ENCODE data around the gene SPDYE16.
"Not testable (repeated sequence)": the region's sequence is repeated elsewhere in the genome, so short reads cannot be mapped to it uniquely, and the experiment has no call there.

SPDYE16 gene

GRCh38 chr7:76543197-76543596 lies at the start of gene SPDYE16:
SPDYE16 (minus strand) TSS chr7:76543297; CDS start chr7:76541459, 1,838 bp downstream.
- DNase-seq (ENCODE audit: low read depth, low spot score); H3K4me1 ChIP-seq (ENCODE audit: control insufficient read depth, insufficient read depth, low read length); H3K4me3 ChIP-seq (ENCODE audit: low read length); H3K36me3 ChIP-seq (ENCODE audit: control insufficient read depth, insufficient read depth, low read length); H3K9me3 ChIP-seq (ENCODE audit: control insufficient read depth, insufficient read depth, low read length); H3K27me3 ChIP-seq (ENCODE audit: control insufficient read depth, insufficient read depth, low read length); H3K27ac ChIP-seq (ENCODE audit: low read length): not testable (repeated sequence)
- no CpG with 5 or more reads among the region's 8 CpGs for WGBS (ENCODE audit: insufficient coverage, insufficient read length)

- DNase-seq (ENCODE audit: low read depth, low spot score); H3K4me3 ChIP-seq (ENCODE audit: low read length); H3K36me3 ChIP-seq (ENCODE audit: control insufficient read depth, insufficient read depth, low read length); H3K27ac ChIP-seq (ENCODE audit: low read length); H3K4me1 ChIP-seq (ENCODE audit: control insufficient read depth, insufficient read depth, low read length); H3K27me3 ChIP-seq (ENCODE audit: control insufficient read depth, insufficient read depth, low read length); H3K9me3 ChIP-seq (ENCODE audit: control insufficient read depth, insufficient read depth, low read length): not testable (repeated sequence)
- no CpG with 5 or more reads among the region's 2 CpGs for WGBS (ENCODE audit: insufficient coverage, insufficient read length)
Observed at GRCh38 chr7:76592694-76593093, 49.6 kb upstream of the SPDYE16 start.

- H3K4me1 ChIP-seq (ENCODE audit: control insufficient read depth, insufficient read depth, low read length); DNase-seq (ENCODE audit: low read depth, low spot score); H3K9me3 ChIP-seq (ENCODE audit: control insufficient read depth, insufficient read depth, low read length); H3K4me3 ChIP-seq (ENCODE audit: low read length); H3K27me3 ChIP-seq (ENCODE audit: control insufficient read depth, insufficient read depth, low read length); H3K27ac ChIP-seq (ENCODE audit: low read length); H3K36me3 ChIP-seq (ENCODE audit: control insufficient read depth, insufficient read depth, low read length): not testable (repeated sequence)
- no CpG with 5 or more reads among the region's 2 CpGs for WGBS (ENCODE audit: insufficient coverage, insufficient read length)
Observed at GRCh38 chr7:76591602-76592304, 48.7 kb upstream of the SPDYE16 start.

GRCh38 chr7:76591033-76591432 lies 47.9 kb upstream of the SPDYE16 start:
- not testable (repeated sequence) for DNase-seq (ENCODE audit: low read depth, low spot score); H3K27ac ChIP-seq (ENCODE audit: low read length); H3K4me3 ChIP-seq (ENCODE audit: low read length); H3K36me3 ChIP-seq (ENCODE audit: control insufficient read depth, insufficient read depth, low read length); H3K9me3 ChIP-seq (ENCODE audit: control insufficient read depth, insufficient read depth, low read length); H3K4me1 ChIP-seq (ENCODE audit: control insufficient read depth, insufficient read depth, low read length); H3K27me3 ChIP-seq (ENCODE audit: control insufficient read depth, insufficient read depth, low read length)
- no CpG with 5 or more reads among the region's 3 CpGs for WGBS (ENCODE audit: insufficient coverage, insufficient read length)

GRCh38 chr7:76588586-76588985 lies 45.5 kb upstream of the SPDYE16 start:
- not testable (repeated sequence) for H3K4me3 ChIP-seq (ENCODE audit: low read length); H3K27ac ChIP-seq (ENCODE audit: low read length); H3K36me3 ChIP-seq (ENCODE audit: control insufficient read depth, insufficient read depth, low read length); H3K4me1 ChIP-seq (ENCODE audit: control insufficient read depth, insufficient read depth, low read length); H3K9me3 ChIP-seq (ENCODE audit: control insufficient read depth, insufficient read depth, low read length); DNase-seq (ENCODE audit: low read depth, low spot score); H3K27me3 ChIP-seq (ENCODE audit: control insufficient read depth, insufficient read depth, low read length)
- no CpG with 5 or more reads among the region's 1 CpG for WGBS (ENCODE audit: insufficient coverage, insufficient read length)

- H3K9me3 ChIP-seq (ENCODE audit: control insufficient read depth, insufficient read depth, low read length): not testable (repeated sequence)
- WGBS (ENCODE audit: insufficient coverage, insufficient read length): no CpG with 5 or more reads among the region's 2 CpGs
Observed at GRCh38 chr7:76586585-76587315, 43.7 kb upstream of the SPDYE16 start.

GRCh38 chr7:76583636-76584281 lies 40.7 kb upstream of the SPDYE16 start:
- H3K36me3 ChIP-seq (ENCODE audit: control insufficient read depth, insufficient read depth, low read length); H3K27me3 ChIP-seq (ENCODE audit: control insufficient read depth, insufficient read depth, low read length); H3K4me1 ChIP-seq (ENCODE audit: control insufficient read depth, insufficient read depth, low read length); H3K4me3 ChIP-seq (ENCODE audit: low read length); H3K9me3 ChIP-seq (ENCODE audit: control insufficient read depth, insufficient read depth, low read length); H3K27ac ChIP-seq (ENCODE audit: low read length); DNase-seq (ENCODE audit: low read depth, low spot score): not testable (repeated sequence)
- WGBS (ENCODE audit: insufficient coverage, insufficient read length): no CpG with 5 or more reads among the region's 5 CpGs

More at GRCh38 chr7:76586585-76587315, 43.7 kb upstream of the SPDYE16 start:
- H3K36me3 ChIP-seq (ENCODE audit: control insufficient read depth, insufficient read depth, low read length); H3K4me1 ChIP-seq (ENCODE audit: control insufficient read depth, insufficient read depth, low read length); DNase-seq (ENCODE audit: low read depth, low spot score); H3K27ac ChIP-seq (ENCODE audit: low read length); H3K4me3 ChIP-seq (ENCODE audit: low read length); H3K27me3 ChIP-seq (ENCODE audit: control insufficient read depth, insufficient read depth, low read length): not testable (repeated sequence)

GRCh38 chr7:76582848-76583631 lies 39.9 kb upstream of the SPDYE16 start:
- not testable (repeated sequence) for H3K4me1 ChIP-seq (ENCODE audit: control insufficient read depth, insufficient read depth, low read length); DNase-seq (ENCODE audit: low read depth, low spot score); H3K4me3 ChIP-seq (ENCODE audit: low read length); H3K36me3 ChIP-seq (ENCODE audit: control insufficient read depth, insufficient read depth, low read length); H3K27me3 ChIP-seq (ENCODE audit: control insufficient read depth, insufficient read depth, low read length); H3K9me3 ChIP-seq (ENCODE audit: control insufficient read depth, insufficient read depth, low read length); H3K27ac ChIP-seq (ENCODE audit: low read length)
- no CpG with 5 or more reads among the region's 2 CpGs for WGBS (ENCODE audit: insufficient coverage, insufficient read length)

GRCh38 chr7:76575919-76576655 lies 33.0 kb upstream of the SPDYE16 start:
- not testable (repeated sequence) for H3K27me3 ChIP-seq (ENCODE audit: control insufficient read depth, insufficient read depth, low read length); H3K36me3 ChIP-seq (ENCODE audit: control insufficient read depth, insufficient read depth, low read length); H3K27ac ChIP-seq (ENCODE audit: low read length); H3K4me3 ChIP-seq (ENCODE audit: low read length); DNase-seq (ENCODE audit: low read depth, low spot score); H3K4me1 ChIP-seq (ENCODE audit: control insufficient read depth, insufficient read depth, low read length); H3K9me3 ChIP-seq (ENCODE audit: control insufficient read depth, insufficient read depth, low read length)
- WGBS (ENCODE audit: insufficient coverage, insufficient read length): no CpG with 5 or more reads among the region's 3 CpGs

GRCh38 chr7:76575431-76575830 lies 32.3 kb upstream of the SPDYE16 start:
- not testable (repeated sequence) for H3K4me1 ChIP-seq (ENCODE audit: control insufficient read depth, insufficient read depth, low read length); H3K4me3 ChIP-seq (ENCODE audit: low read length); H3K9me3 ChIP-seq (ENCODE audit: control insufficient read depth, insufficient read depth, low read length); DNase-seq (ENCODE audit: low read depth, low spot score); H3K27ac ChIP-seq (ENCODE audit: low read length); H3K27me3 ChIP-seq (ENCODE audit: control insufficient read depth, insufficient read depth, low read length); H3K36me3 ChIP-seq (ENCODE audit: control insufficient read depth, insufficient read depth, low read length)
- WGBS (ENCODE audit: insufficient coverage, insufficient read length): no CpG with 5 or more reads among the region's 2 CpGs

Data from iPS DF 6.9 (cell line).